Upper lobe of left lung (tissue), 6 donors: ENCODE measurements around the gene RPS6KL1. TPM values are rescaled to one million over a fixed set of nuclear protein-coding genes. Genes with fewer than 3 reads are reported as not detected.

Source experiments
- ATAC-seq, 2 donors: fragments of 200-7000 bp; cut with Tn5 transposase; one replicate each; pipeline ENCODE4 v1.9.1; 2022; ENCODE audit warnings: mild to moderate bottlenecking in 2 of 2, moderate library complexity in 2 of 2; ENCODE audit not compliant: low FRiP score in 2 of 2
- DNase-seq, 2 donors: peaks; one replicate each; pipeline ENCODE4 v3.0.0-alpha.2; 2019 to 2020
- H3K27ac ChIP-seq, 4 donors: fragments of 200-600 bp; sonication (generic); one replicate each; pipeline ENCODE4 v1.5.1; 2016 to 2019
- H3K27me3 ChIP-seq, 4 donors: fragments of 200-600 bp; sonication (generic); one replicate each; pipeline ENCODE4 v1.5.1; 2017 to 2019
- H3K36me3 ChIP-seq, 4 donors: fragments of 200-600 bp; sonication (generic); one replicate each; pipeline ENCODE4 v1.5.1; 2016 to 2019
- H3K4me1 ChIP-seq, 4 donors: fragments of 200-600 bp; sonication (generic); one replicate each; pipeline ENCODE4 v1.5.1; 2018 to 2019
- H3K4me3 ChIP-seq, 4 donors: fragments of 200-600 bp; sonication (generic); one replicate each; pipeline ENCODE4 v1.5.1; 2017 to 2019; ENCODE audit warnings: mild to moderate bottlenecking in 2 of 4, moderate library complexity in 1 of 4
- H3K9me3 ChIP-seq, 4 donors: fragments of 200-600 bp; sonication (generic); one replicate each; pipeline ENCODE4 v1.5.1; 2018 to 2019
- CTCF ChIP-seq, 6 experiments: fragments of 450-650 bp in 4 of 6; fragments of 200-600 bp in 2 of 6; sonication (generic) in 2 of 6; IDR thresholded peaks; one replicate each; pipeline ENCODE4 v1.5.1; 2016 to 2019; ENCODE audit warnings: antibody characterized with exemption in 6 of 6
- EP300 ChIP-seq, 4 donors: sonication (generic); formaldehyde crosslinking; IDR thresholded peaks; one replicate each; pipeline ENCODE4 v1.5.1; 2017; ENCODE audit warnings: antibody characterized with exemption in 4 of 4, control low read depth in 2 of 4
- POLR2A ChIP-seq, 4 donors: fragments of 450-650 bp; IDR thresholded peaks; one replicate each; pipeline ENCODE4 v1.5.1; 2016 to 2017; ENCODE audit warnings: antibody characterized with exemption in 4 of 4, mild to moderate bottlenecking in 2 of 4
- POLR2AphosphoS5 ChIP-seq, 2 donors: sonication (generic); formaldehyde crosslinking; IDR thresholded peaks; one replicate each; pipeline ENCODE4 v1.5.1; 2017; ENCODE audit warnings: antibody characterized with exemption in 2 of 2
- WGBS, 2 donors: methylation state at CpG; one replicate each; pipeline ENCODE4 v1.1.5; 2017 to 2018; 5-methylcytosine and 5-hydroxymethylcytosine counted together
- total RNA-seq, 6 donors: library from RNA; depleted of rRNA in 4 of 6; stranded (reverse); fragments of >200 nt in 4 of 6; gene quantifications; one replicate each; pipeline versions ENCODE4 v1.1.0 to v1.2.1, GENCODE V29; 2016 to 2021
- donor health status: DM: no; HTN: no; CAD: no; lungs with moderate emphysema.
- donor health status: DM: no; HTN: yes; CAD: no; lungs with severe emphysema.

The RPS6KL1 gene
- total RNA-seq, 6 donors from 2014 or later: 3.4 to 29.3 (median 7.3) TPM

GRCh38 chr14:74961238-74961911 lies 38.3 kb upstream of the RPS6KL1 start:
- Histone ChIP-seq H3K27me3 (no peaks in the 10 kb centered on the region), H3K4me3 (no peak overlapping the region), H3K27ac (no peak overlapping the region), H3K36me3 (no peaks in the 10 kb centered on the region), H3K9me3 (no peaks in the 10 kb centered on the region), H3K4me1 (no peaks in the 10 kb centered on the region)
- WGBS, 2 donors: 72 to 80% methylated on average over 4 to 5 of the region's 5 CpGs
- no peak for DNase-seq
- TF ChIP-seq POLR2AphosphoS5 (IDR thresholded peaks at IDR 0.05): no peak
- no peak for ATAC-seq

GRCh38 chr14:74960736-74961135 lies 37.7 kb upstream of the RPS6KL1 start:
- Histone ChIP-seq H3K4me1 (peaks cover 0 to 1% (median under 1%) of the 10 kb centered on the region in 4 donors), H3K4me3 (no peak overlapping the region), H3K36me3 (no peaks in the 10 kb centered on the region), H3K27ac (no peak overlapping the region), H3K27me3 (no peaks in the 10 kb centered on the region), H3K9me3 (no peaks in the 10 kb centered on the region)
- WGBS, 2 donors: 80 to 86% methylated on average over 4 of the region's 4 CpGs
- no peak for DNase-seq
- ATAC-seq: no peak
- no peak for TF ChIP-seq CTCF (IDR thresholded peaks at IDR 0.05)
- no peak for TF ChIP-seq POLR2A (IDR thresholded peaks at IDR 0.05)
- TF ChIP-seq POLR2AphosphoS5 (IDR thresholded peaks at IDR 0.05): no peak
- no peak for TF ChIP-seq EP300 (IDR thresholded peaks at IDR 0.05)

- TF ChIP-seq POLR2A (IDR thresholded peaks at IDR 0.05) (no peak), CTCF (IDR thresholded peaks at IDR 0.05) (no peak), POLR2AphosphoS5 (IDR thresholded peaks at IDR 0.05) (no peak), EP300 (IDR thresholded peaks at IDR 0.05) (no peak)
- WGBS, 2 donors: 71 to 77% methylated on average over 5 of the region's 5 CpGs
Observed at GRCh38 chr14:74959596-74960180, 36.6 kb upstream of the RPS6KL1 start.

GRCh38 chr14:74956280-74957072 lies 33.4 kb upstream of the RPS6KL1 start:
- Histone ChIP-seq H3K9me3 (no peaks in the 10 kb centered on the region), H3K4me3 (peak overlapping the region in 1 of 4 donors; percentile 64), H3K4me1 (peaks cover 7 to 20% (median 15%) of the 10 kb centered on the region in 4 donors), H3K27me3 (peaks cover 0 to 11% (median 0%) of the 10 kb centered on the region in 4 donors), H3K36me3 (no peaks in the 10 kb centered on the region), H3K27ac (no peak overlapping the region)
- ATAC-seq (no peak), DNase-seq (peak in 1 of 2 donors; percentile 56)
- 93 to 95% methylated on average over 18 to 22 of the region's 24 CpGs for WGBS, 2 donors
- TF ChIP-seq POLR2A (IDR thresholded peaks at IDR 0.05): no peak
- no peak for TF ChIP-seq CTCF (IDR thresholded peaks at IDR 0.05)
- no peak for TF ChIP-seq POLR2AphosphoS5 (IDR thresholded peaks at IDR 0.05)
- TF ChIP-seq EP300 (IDR thresholded peaks at IDR 0.05): no peak

More at GRCh38 chr14:74959596-74960180, 36.6 kb upstream of the RPS6KL1 start:
- H3K27ac ChIP-seq: no peak overlapping the region
- ATAC-seq (no peak), DNase-seq (no peak)
- H3K4me1 ChIP-seq: peaks cover 4 to 12% (median 10%) of the 10 kb centered on the region in 4 donors
- no peaks in the 10 kb centered on the region for H3K9me3 ChIP-seq
- H3K4me3 ChIP-seq: no peak overlapping the region
- H3K36me3 ChIP-seq: no peaks in the 10 kb centered on the region
- H3K27me3 ChIP-seq: peaks cover 0 to 5% (median 0%) of the 10 kb centered on the region in 4 donors

GRCh38 chr14:74956027-74956279 lies 32.9 kb upstream of the RPS6KL1 start:
- Histone ChIP-seq H3K27ac (no peak overlapping the region), H3K36me3 (no peaks in the 10 kb centered on the region), H3K9me3 (no peaks in the 10 kb centered on the region), H3K4me3 (peak overlapping the region in 3 of 4 donors; percentile 44 to 64 (median 58)), H3K27me3 (peaks cover 0 to 11% (median 0%) of the 10 kb centered on the region in 4 donors), H3K4me1 (peaks cover 7 to 20% (median 15%) of the 10 kb centered on the region in 4 donors)
- 88 to 94% methylated on average over 6 to 9 of the region's 9 CpGs for WGBS, 2 donors
- no peak for DNase-seq
- ATAC-seq: no peak
- TF ChIP-seq POLR2A (IDR thresholded peaks at IDR 0.05) (no peak), CTCF (IDR thresholded peaks at IDR 0.05) (no peak), POLR2AphosphoS5 (IDR thresholded peaks at IDR 0.05) (no peak), EP300 (IDR thresholded peaks at IDR 0.05) (no peak)
